Keratinocyte (primary cell): ENCODE data around the gene AIRE. TPM values are rescaled to one million over a fixed set of nuclear protein-coding genes. Genes with fewer than 3 reads are reported as not detected.

Experiments used
- DNase-seq: peaks from one replicate; pipeline ENCODE4 v3.0.0-alpha.2; 2011; ENCODE audit warnings: low read depth, missing footprints, low spot score
- FAIRE-seq: peaks from 2 replicates; lab custom pipeline; 2011; peaks lifted over from hg19 to GRCh38; lab: Jason Lieb, UNC
- H2AFZ ChIP-seq: 2 replicates; pipeline ENCODE4 v1.6.0; 2012; ENCODE audit warnings: low read length, control low read depth, inconsistent platforms; ENCODE audit not compliant: control insufficient read depth
- H3K27ac ChIP-seq: 2 replicates; pipeline ENCODE4 v1.5.1; 2011; ENCODE audit warnings: low read length; ENCODE audit not compliant: control insufficient read depth, insufficient read depth
- H3K27me3 ChIP-seq: 3 replicates; pipeline ENCODE4 v1.6.0; 2011; ENCODE audit warnings: low read length; ENCODE audit not compliant: control insufficient read depth, insufficient read depth; ENCODE audit errors: extremely low read depth
- H3K36me3 ChIP-seq, 2 experiments: 2 replicates in 1 of 2; 3 replicates in 1 of 2; pipeline ENCODE4 v1.5.1; 2011; ENCODE audit warnings: low read length in 2 of 2, mild to moderate bottlenecking in 1 of 2; ENCODE audit not compliant: control insufficient read depth in 2 of 2, insufficient read depth in 2 of 2; ENCODE audit errors: extremely low read depth in 1 of 2
- H3K4me1 ChIP-seq: 3 replicates; pipeline ENCODE4 v1.5.1; 2011; ENCODE audit warnings: low read length; ENCODE audit not compliant: control insufficient read depth, insufficient read depth; ENCODE audit errors: extremely low read depth
- H3K4me2 ChIP-seq: 3 replicates; pipeline ENCODE4 v1.6.0; 2011; ENCODE audit warnings: low read depth, low read length; ENCODE audit not compliant: control insufficient read depth, insufficient read depth; ENCODE audit errors: extremely low read depth
- H3K4me3 ChIP-seq, 3 experiments: fragments of 200-600 bp in 1 of 3; sonication (generic) in 1 of 3; 2 replicates in 2 of 3; 3 replicates in 1 of 3; pipeline ENCODE4 v1.5.1; 2011 to 2016; ENCODE audit warnings: low read length in 3 of 3, mild to moderate bottlenecking in 3 of 3, control low read depth in 2 of 3, inconsistent platforms in 1 of 3, low read depth in 1 of 3, mixed read lengths in 1 of 3, mixed run types in 1 of 3, moderate library complexity in 1 of 3; ENCODE audit not compliant: control insufficient read depth in 2 of 3, insufficient read depth in 2 of 3; ENCODE audit errors: extremely low read depth in 1 of 3
- H3K79me2 ChIP-seq: 2 replicates; pipeline ENCODE4 v1.6.0; 2012; ENCODE audit warnings: low read length; ENCODE audit not compliant: control insufficient read depth, insufficient read depth
- H3K9ac ChIP-seq: 3 replicates; pipeline ENCODE4 v1.6.0; 2011; ENCODE audit warnings: low read length; ENCODE audit not compliant: control insufficient read depth, insufficient read depth; ENCODE audit errors: extremely low read depth
- H3K9me1 ChIP-seq: 3 replicates; pipeline ENCODE4 v1.6.0; 2011; ENCODE audit warnings: low read length; ENCODE audit not compliant: control insufficient read depth, insufficient read depth; ENCODE audit errors: extremely low read depth
- H3K9me3 ChIP-seq: 2 replicates; pipeline ENCODE4 v1.5.1; 2012; ENCODE audit warnings: low read depth, low read length; ENCODE audit not compliant: control insufficient read depth
- H4K20me1 ChIP-seq: 3 replicates; pipeline ENCODE4 v1.6.0; 2011; ENCODE audit warnings: low read length; ENCODE audit not compliant: control insufficient read depth, insufficient read depth; ENCODE audit errors: extremely low read depth
- EZH2 ChIP-seq: IDR thresholded peaks from one replicate; pipeline ENCODE4 v1.6.1; 2012; ENCODE audit warnings: inconsistent platforms, mild to moderate bottlenecking, low read length, moderate library complexity
- dilution Hi-C: fragments of 300-500 bp; cut with MboI; formaldehyde crosslinking; loops from one replicate; pipeline ENCODE4 v1.7.0; 2020; ENCODE audit warnings: low sequenced_read_pairs; ENCODE audit not compliant: extremely low pct_ligation_motif_present
- polyA plus RNA-seq, 5 experiments: library from polyadenylated mRNA; depleted of rRNA in 3 of 5; stranded (reverse) in 3 of 5; stranded (forward) in 1 of 5; unstranded in 1 of 5; fragments of >200 nt; gene quantifications; 1 replicate in 1 of 5; 2 replicates in 3 of 5; 3 replicates in 1 of 5; pipeline versions ENCODE4 v1.2.1 to v1.2.3, GENCODE V29; 2011 to 2012; ENCODE audit warnings: missing spikeins in 2 of 5, low read depth in 1 of 5, low replicate concordance in 1 of 5
- TF ChIP-seq, protein P1 (sequence below), 3 experiments: IDR thresholded peaks in 1 of 3; conservative IDR thresholded peaks in 1 of 3; optimal IDR thresholded peaks in 1 of 3; 2 replicates in 2 of 3; 3 replicates in 1 of 3; pipeline versions ENCODE3 to v1.5.1; 2011; ENCODE audit warnings: low read length in 3 of 3, mild to moderate bottlenecking in 3 of 3, moderate library complexity in 2 of 3, control low read depth in 1 of 3, inconsistent platforms in 1 of 3; ENCODE audit not compliant: insufficient read depth in 2 of 3; ENCODE audit errors: extremely low read depth in 1 of 3

The AIRE gene
- polyA plus RNA-seq, 1 donor (not counting 4 experiments of a cell fraction or from before 2014, with no cell fraction given), result not detected

DNA sequence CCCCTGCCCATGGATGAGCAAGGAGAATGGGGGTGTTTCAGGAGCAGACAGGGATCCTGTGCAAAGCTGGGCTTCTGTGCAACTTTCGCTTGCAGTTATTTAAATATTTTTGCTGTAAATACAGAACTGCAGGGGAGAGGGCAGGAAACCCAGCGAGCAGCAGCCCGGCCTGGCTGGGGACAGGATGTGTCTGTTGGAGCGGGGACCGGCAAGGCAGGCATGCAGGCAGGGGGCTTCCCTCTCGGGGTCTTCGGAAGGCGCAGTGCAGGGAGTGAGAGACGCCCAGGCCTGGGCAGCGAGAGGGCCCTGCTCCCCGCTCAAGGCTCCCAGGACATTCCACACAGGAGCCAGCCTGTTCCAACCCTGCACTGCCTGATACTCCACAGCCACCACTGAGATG is 1.7 kb upstream of the AIRE start:
- Histone ChIP-seq H3K79me2 (no peaks in the 10 kb centered on the region), H3K4me2 (no peak overlapping the region), H3K27me3 (peaks cover 42% of the 10 kb centered on the region), H3K9me3 (no peaks in the 10 kb centered on the region), H3K27ac (no peak overlapping the region), H2AFZ (no peak overlapping the region), H3K4me1 (no peaks in the 10 kb centered on the region), H3K9ac (no peak overlapping the region), H4K20me1 (peaks cover 3% of the 10 kb centered on the region), H3K9me1 (no peaks in the 10 kb centered on the region), H3K36me3 (no peaks in the 10 kb centered on the region), H3K4me3 (no peak overlapping the region)
- DNase-seq, result no peak
- FAIRE-seq, result no peak
- dilution Hi-C loops, result no loop called here
- TF ChIP-seq, protein P1, sequence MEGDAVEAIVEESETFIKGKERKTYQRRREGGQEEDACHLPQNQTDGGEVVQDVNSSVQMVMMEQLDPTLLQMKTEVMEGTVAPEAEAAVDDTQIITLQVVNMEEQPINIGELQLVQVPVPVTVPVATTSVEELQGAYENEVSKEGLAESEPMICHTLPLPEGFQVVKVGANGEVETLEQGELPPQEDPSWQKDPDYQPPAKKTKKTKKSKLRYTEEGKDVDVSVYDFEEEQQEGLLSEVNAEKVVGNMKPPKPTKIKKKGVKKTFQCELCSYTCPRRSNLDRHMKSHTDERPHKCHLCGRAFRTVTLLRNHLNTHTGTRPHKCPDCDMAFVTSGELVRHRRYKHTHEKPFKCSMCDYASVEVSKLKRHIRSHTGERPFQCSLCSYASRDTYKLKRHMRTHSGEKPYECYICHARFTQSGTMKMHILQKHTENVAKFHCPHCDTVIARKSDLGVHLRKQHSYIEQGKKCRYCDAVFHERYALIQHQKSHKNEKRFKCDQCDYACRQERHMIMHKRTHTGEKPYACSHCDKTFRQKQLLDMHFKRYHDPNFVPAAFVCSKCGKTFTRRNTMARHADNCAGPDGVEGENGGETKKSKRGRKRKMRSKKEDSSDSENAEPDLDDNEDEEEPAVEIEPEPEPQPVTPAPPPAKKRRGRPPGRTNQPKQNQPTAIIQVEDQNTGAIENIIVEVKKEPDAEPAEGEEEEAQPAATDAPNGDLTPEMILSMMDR (optimal IDR thresholded peaks at IDR 0.05 in 1 of 3, IDR thresholded peaks at IDR 0.05 in 1 of 3, conservative IDR thresholded peaks at IDR 0.05 in 1 of 3; ENCODE audit: extremely low read depth in 1 of 3, insufficient read depth in 2 of 3, low read length in 3 of 3), result no peak
- no peak for TF ChIP-seq EZH2

DNA sequence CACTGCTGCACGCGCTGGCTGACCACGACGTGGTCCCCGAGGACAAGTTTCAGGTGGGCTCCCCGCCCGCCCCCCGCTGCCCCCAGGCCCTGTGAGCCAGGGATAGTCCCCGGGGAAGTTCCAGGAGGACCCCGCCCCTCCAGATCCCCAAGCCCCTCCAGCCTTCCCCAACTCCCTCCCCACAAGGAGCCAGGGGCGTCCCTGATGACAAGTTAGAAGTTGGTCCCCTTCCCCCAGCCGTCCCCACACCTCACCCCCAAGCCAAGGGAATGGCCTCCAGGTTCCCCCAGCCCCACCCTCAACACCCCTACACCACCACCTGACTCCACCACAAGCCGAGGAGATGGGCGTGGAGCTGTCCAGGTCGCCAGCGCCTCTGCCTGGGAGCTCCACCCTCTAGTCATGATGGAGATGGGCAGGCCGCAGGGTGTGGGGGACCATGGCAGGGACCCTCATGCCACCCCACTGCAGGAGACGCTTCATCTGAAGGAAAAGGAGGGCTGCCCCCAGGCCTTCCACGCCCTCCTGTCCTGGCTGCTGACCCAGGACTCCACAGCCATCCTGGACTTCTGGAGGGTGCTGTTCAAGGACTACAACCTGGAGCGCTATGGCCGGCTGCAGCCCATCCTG is 525 bp downstream of the AIRE start:
- Histone ChIP-seq H3K9ac (no peak overlapping the region), H3K4me2 (no peak overlapping the region), H3K27me3 (peaks cover 46% of the 10 kb centered on the region), H3K9me1 (no peaks in the 10 kb centered on the region), H3K27ac (no peak overlapping the region), H3K4me3 (no peak overlapping the region), H3K36me3 (no peaks in the 10 kb centered on the region), H3K4me1 (no peaks in the 10 kb centered on the region), H4K20me1 (peaks cover 3% of the 10 kb centered on the region), H2AFZ (no peak overlapping the region), H3K79me2 (no peaks in the 10 kb centered on the region), H3K9me3 (no peaks in the 10 kb centered on the region)
- FAIRE-seq, result no peak
- no peak for DNase-seq
- no peak for TF ChIP-seq EZH2
- TF ChIP-seq, protein P1 (optimal IDR thresholded peaks at IDR 0.05 in 1 of 3, IDR thresholded peaks at IDR 0.05 in 1 of 3, conservative IDR thresholded peaks at IDR 0.05 in 1 of 3; ENCODE audit: extremely low read depth in 1 of 3, insufficient read depth in 2 of 3, low read length in 3 of 3), result no peak
- dilution Hi-C loops, result no loop called here
